NCI-H82 (cell line): Measurements from ENCODE around the gene USP17L28.
"Not testable (repeated sequence)": the region's sequence is repeated elsewhere in the genome, so short reads cannot be mapped to it uniquely, and the experiment has no call there.

Experiments used
- DNase-seq: peaks from one replicate; lab custom pipeline; 2025; lab: John Stamatoyannopoulos, UW

Gene USP17L28, protein sequence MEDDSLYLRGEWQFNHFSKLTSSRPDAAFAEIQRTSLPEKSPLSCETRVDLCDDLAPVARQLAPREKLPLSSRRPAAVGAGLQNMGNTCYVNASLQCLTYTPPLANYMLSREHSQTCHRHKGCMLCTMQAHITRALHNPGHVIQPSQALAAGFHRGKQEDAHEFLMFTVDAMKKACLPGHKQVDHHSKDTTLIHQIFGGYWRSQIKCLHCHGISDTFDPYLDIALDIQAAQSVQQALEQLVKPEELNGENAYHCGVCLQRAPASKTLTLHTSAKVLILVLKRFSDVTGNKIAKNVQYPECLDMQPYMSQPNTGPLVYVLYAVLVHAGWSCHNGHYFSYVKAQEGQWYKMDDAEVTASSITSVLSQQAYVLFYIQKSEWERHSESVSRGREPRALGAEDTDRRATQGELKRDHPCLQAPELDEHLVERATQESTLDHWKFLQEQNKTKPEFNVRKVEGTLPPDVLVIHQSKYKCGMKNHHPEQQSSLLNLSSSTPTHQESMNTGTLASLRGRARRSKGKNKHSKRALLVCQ

DNA sequence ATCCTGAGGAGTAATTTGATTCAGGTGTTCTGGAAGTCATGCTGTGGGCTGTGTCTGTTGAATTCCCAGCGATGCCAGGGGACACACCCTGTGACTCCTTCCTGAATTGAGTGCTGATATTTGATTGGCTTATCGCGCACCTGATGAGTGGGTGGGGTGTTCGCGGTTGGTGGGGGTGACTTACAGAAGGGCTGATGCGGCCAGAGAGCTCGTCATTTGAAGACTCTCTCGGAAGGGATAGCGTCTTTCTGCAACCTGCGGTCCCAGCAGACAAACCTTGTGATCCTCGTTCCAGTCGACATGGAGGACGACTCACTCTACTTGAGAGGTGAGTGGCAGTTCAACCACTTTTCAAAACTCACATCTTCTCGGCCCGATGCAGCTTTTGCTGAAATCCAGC is at the start of gene USP17L28:
TSS of gene USP17L28 (plus strand) at position 301 of the 400 bp plus-strand sequence. CDS start at position 301, 0 bp downstream.
- DNase-seq, result not testable (repeated sequence)

GRCh38 chr4:9324191-9324590 is 24.5 kb upstream of the USP17L28 start:
- DNase-seq, result not testable (repeated sequence)

GRCh38 chr4:9324865-9325264 is 23.8 kb upstream of the USP17L28 start, which contains the start of gene USP17L24:
Gene USP17L24 (plus strand): TSS chr4:9325165. CDS start chr4:9325165, 0 bp downstream.
- not testable (repeated sequence) for DNase-seq

DNA sequence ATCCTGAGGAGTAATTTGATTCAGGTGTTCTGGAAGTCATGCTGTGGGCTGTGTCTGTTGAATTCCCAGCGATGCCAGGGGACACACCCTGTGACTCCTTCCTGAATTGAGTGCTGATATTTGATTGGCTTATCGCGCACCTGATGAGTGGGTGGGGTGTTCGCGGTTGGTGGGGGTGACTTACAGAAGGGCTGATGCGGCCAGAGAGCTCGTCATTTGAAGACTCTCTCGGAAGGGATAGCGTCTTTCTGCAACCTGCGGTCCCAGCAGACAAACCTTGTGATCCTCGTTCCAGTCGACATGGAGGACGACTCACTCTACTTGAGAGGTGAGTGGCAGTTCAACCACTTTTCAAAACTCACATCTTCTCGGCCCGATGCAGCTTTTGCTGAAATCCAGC is 19.1 kb upstream of the USP17L28 start, which contains the start of gene USP17L25:
TSS of gene USP17L25 (plus strand) at position 301 of the 400 bp plus-strand sequence. CDS start at position 301, 0 bp downstream.
- DNase-seq, result not testable (repeated sequence)

- not testable (repeated sequence) for DNase-seq
These were observed 14.3 kb upstream of the USP17L28 start, which contains the start of gene USP17L26 for GRCh38 chr4:9334358-9334757. Gene USP17L26 (plus strand): TSS chr4:9334658. CDS start chr4:9334658, 0 bp downstream.

DNA sequence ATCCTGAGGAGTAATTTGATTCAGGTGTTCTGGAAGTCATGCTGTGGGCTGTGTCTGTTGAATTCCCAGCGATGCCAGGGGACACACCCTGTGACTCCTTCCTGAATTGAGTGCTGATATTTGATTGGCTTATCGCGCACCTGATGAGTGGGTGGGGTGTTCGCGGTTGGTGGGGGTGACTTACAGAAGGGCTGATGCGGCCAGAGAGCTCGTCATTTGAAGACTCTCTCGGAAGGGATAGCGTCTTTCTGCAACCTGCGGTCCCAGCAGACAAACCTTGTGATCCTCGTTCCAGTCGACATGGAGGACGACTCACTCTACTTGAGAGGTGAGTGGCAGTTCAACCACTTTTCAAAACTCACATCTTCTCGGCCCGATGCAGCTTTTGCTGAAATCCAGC is 9.6 kb upstream of the USP17L28 start, which contains the start of gene USP17L5:
TSS of gene USP17L5 (plus strand) at position 301 of the 400 bp plus-strand sequence. CDS start at position 301, 0 bp downstream.
- DNase-seq, result not testable (repeated sequence)

DNA sequence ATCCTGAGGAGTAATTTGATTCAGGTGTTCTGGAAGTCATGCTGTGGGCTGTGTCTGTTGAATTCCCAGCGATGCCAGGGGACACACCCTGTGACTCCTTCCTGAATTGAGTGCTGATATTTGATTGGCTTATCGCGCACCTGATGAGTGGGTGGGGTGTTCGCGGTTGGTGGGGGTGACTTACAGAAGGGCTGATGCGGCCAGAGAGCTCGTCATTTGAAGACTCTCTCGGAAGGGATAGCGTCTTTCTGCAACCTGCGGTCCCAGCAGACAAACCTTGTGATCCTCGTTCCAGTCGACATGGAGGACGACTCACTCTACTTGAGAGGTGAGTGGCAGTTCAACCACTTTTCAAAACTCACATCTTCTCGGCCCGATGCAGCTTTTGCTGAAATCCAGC is 4.8 kb upstream of the USP17L28 start, which contains the start of gene USP17L27:
TSS of gene USP17L27 (plus strand) at position 301 of the 400 bp plus-strand sequence. CDS start at position 301, 0 bp downstream.
- DNase-seq, result not testable (repeated sequence)

- DNase-seq, result not testable (repeated sequence)
These were observed 2.2 kb downstream of the USP17L28 start for GRCh38 chr4:9350866-9351265.

GRCh38 chr4:9353338-9353737 is 4.6 kb downstream of the USP17L28 start, which contains the start of gene USP17L29:
Gene USP17L29 (plus strand): TSS chr4:9353638. CDS start chr4:9353638, 0 bp downstream.
- DNase-seq, result not testable (repeated sequence)

- DNase-seq, result not testable (repeated sequence)
These were observed 14.1 kb downstream of the USP17L28 start, which contains the start of gene USP17L30 for GRCh38 chr4:9362829-9363228. Gene USP17L30 (plus strand): TSS chr4:9363129. CDS start chr4:9363129, 0 bp downstream.

DNA sequence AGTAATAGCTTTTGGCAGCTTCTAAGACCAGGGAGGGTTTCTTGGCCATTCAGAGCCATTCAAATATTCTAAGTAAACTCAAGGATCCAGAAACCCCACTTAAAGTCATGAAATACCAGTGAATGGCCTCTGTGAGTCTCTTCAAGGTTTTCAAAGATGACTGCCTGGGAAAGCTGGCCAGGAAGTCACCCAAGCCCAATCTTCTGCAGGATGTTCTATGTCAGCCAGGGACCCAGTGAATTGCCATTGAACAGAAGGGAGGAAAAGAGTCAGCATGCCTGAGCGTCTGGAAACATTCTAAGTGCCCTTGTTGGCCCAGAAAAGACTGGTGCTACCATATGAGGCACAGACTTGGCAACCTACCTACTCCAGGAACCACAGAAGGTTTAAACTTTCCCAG is 31.2 kb downstream of the USP17L28 start:
- DNase-seq, result not testable (repeated sequence)

DNA sequence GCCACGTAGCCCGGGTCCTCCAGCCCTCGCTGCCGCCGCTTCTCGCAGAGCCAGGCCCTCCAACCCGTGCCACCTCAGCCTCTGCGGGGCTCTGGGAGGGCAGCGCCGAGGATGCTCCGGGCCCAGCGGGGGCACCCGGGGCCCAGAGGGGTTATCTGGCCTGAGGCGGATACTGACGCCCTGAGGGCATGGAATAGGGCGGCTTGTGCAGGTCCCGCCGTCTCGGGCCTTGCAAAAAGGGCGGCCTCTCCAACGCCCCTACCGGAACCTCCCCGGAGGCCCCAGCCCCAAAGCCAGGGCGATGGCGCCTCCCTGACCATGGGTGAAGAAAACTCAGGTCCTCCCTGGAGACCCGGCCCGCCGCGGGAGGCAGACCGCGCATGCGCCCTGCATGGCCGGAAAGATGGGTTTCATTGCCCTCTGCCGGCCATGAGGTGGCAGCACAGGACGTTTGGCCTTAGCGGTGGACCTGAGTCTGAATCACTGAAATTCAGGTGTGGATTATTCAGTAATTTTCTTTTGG is 32.4 kb downstream of the USP17L28 start:
- not testable (repeated sequence) for DNase-seq

GRCh38 chr4:9384126-9384525 is 35.4 kb downstream of the USP17L28 start:
- no peak for DNase-seq

DNA sequence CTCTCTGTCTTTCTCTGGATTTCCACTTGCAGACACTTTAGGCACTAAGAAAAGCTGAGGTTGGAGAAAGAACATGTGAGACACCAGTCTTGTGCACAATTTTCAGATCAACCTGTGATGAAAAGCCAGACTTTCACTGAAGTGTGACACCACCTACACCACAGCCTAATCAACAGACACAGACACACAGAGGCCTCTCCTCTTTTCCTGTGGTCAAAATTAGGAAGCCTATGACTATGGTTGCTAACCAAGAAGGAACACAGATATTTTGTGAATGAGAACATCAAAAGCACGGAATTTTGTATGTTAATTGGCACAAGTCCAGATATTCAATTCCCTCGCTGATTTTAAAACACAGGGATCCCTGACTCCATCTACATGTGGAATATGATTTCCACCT is 40.3 kb downstream of the USP17L28 start:
- not testable (repeated sequence) for DNase-seq
